A204.1 (cell line): ENCODE measurements around the gene SLC25A25.
"Not testable (repeated sequence)": the region's sequence is repeated elsewhere in the genome, so short reads cannot be mapped to it uniquely, and the experiment has no call there.

Experiments
- FAIRE-seq: peaks from 2 replicates; lab custom pipeline; 2012; peaks lifted over from hg19 to GRCh38; lab: Jason Lieb, UNC

SLC25A25 gene

GRCh38 chr9:128109050-128109709 lies 41.1 kb downstream of the SLC25A25 start:
- FAIRE-seq, result no peak

GRCh38 chr9:128111726-128112125 lies 43.7 kb downstream of the SLC25A25 start:
- FAIRE-seq, result not testable (repeated sequence)

GRCh38 chr9:128113526-128114325 lies 45.7 kb downstream of the SLC25A25 start:
- FAIRE-seq, result no peak

DNA sequence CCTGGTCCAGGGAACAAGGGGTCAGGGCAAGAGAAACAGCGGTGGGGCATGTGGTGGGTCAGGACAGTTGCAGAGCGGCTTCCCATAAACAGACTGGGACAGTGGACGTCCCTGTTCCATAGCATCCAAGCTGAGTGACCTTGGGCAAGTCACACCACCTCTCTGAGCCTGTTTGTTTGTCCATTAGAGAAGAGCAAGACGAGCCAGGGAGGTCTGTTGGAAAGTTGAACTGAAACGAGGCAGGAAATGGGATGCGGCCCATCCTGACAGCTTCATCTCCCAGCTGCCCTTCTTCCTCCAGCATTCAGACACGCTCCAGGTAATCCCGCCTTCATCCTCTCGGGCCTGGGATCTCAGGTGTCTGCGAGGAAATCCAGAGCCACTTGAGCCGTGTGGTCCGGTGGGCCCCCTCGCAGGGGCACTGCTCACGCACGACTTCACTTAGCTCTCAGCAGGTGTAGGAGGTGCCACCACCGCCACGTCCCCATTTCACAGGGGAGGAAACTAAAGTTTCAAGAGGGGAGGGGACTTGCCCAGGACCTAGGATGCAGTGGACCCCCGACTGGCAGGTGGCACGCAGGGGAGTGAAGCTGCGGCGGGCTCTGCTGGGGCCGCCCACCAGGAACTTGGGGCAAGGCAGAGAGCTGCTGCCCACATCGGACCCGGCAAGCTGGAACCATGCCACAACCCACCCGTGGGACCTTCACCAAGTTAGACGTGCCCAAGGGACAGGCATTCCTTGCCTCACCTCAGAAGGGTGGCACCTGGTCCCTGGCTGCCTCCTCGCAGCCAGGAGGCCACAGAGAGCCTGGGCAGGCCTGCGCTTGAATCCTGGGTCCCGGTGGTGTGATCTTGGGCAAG lies 46.5 kb downstream of the SLC25A25 start:
- FAIRE-seq, result no peak

DNA sequence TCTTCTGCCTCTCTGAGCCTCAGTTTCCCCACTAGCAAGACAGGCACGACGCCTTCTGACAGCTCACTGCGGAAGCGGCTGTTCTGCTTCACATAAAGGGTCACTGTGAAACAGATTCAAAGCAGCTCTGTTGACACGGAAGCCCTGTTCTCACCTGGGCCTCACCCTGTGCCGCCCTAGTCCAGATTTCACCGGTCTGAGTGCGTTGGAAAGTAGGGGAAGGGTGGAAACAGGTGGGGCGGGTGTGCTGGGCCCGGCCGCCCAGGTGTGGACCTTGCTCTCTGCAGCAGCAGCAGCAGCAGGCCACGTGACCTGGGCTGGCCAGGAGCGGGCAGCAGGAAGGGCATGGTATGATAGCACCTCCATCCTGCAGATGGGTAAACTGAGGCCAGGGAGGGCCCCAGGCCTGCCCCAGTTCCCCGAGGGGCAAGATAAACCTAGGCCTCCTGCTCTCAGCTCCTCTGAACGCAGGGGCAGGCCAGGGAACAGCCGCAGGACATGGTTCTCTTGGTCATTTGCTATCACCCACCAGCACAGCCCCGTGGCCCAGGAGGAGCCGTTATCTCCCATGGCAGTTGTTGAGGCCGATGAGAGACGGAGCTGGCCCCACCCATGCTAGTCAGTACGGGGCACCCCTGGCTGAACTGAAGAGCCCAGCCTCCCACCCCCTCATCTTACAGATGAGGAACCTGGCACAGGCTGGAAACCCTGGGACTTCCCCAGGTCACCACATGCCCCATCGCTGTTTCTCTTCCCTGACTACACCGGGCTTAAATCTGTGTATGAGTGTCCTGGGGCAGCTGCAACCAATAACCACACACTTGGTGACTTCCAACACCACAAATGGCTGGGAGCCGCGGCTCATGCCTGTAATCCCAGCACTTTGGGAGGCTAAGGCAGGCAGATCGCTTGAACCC lies 47.4 kb downstream of the SLC25A25 start:
- FAIRE-seq, result no peak

DNA sequence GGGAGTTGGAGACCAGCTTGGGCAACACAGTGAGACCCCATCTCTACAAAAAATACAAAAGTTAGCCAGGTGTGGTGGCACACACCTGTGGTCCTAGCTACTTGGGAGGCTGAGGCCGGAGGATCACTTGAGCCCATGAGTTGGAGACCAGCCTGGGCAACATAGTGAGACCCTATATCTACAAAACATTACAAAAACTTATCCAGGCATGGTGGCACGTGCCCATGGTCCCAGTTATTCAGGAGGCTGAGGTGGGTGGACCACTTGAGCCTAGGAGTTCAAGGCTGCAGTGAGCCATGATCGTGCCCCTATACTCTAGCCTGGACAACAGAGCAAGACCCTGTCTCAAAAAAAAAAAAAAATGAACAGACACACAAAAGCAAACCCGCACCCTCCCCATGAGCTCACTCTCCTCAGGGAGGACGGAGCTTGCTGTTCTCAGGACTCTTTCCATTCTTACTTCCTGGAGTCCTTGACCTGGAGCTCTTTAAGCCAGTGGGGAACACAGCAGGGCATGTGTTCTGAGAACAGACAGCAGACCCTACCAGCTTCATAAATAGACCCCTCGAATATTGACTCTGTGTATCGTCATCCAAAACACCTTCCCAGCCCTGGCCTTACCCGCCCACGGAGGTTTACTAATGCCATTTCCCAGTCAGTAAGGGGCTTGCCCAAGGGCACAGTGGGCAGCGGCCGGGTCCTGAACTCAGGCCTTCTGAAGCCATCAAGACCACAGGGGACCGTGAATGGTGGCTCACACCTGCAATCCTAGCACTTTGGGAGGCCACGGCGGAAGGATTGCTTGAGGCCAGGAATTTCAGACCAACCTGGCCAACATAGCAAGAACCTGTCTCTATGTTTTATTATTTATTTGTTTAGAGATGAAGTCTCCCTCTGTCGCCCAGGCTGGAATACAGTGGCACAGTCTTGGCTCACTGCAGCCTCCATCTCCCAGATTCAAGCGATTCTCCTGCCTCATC lies 48.4 kb downstream of the SLC25A25 start:
- no peak for FAIRE-seq

- FAIRE-seq, result peak; percentile 85
Observed at GRCh38 chr9:128117613-128118471, 49.8 kb downstream of the SLC25A25 start.

DNA sequence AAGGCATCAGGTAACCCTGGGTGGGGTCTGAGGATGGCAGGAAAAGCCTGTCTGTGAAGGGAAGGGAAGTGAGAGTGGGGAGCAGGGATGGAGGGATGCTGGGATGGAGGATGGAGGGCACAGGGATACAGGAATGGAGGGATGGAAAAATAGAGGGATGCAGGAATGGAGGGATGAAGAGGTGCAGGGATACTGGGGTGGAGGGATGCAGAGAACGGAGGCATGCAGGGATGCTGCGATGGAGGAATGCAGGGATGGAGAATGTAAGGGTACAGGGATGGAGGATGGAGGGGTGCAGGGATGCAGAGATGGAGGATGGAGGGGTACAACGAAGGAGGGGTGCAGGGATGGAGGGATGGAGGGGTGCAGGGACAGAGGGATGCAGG lies 50.4 kb downstream of the SLC25A25 start:
- FAIRE-seq, result no peak

- no peak for FAIRE-seq
Observed at GRCh38 chr9:128118971-128119665, 51.1 kb downstream of the SLC25A25 start.

DNA sequence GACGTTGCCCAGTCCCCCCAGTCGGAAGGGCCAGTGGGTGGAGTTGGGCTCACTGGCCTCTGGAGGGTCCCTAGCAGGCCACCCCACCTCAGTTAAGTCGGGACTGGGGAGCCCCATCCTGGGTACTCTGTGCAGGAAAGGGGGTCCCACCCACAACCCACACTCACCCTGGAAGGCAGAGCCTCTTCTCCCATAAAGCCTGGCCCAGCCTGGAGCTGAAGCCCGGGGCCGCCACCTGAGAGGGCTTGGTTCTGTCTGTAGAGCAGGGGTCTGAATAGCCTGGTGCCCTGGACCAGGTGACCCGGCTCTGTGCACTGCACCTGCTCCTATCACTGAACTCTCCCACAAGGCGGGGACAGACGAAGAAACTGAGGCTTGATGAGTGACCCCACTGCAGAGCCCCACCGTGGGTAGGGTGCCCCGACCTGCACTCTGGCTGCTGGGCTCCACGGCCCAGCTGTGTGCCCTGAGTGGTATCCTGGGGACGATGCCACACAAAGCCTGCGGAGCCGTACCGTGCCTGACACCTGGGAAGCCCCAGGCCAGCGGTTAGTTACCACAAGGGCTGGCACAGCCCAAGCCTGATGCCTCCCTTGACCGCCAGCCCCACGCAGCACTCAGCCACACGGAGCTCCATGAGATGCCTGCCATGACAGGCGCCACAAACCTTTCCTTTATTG lies 52.2 kb downstream of the SLC25A25 start:
- FAIRE-seq, result no peak

GRCh38 chr9:128120741-128121465 lies 52.9 kb downstream of the SLC25A25 start:
- FAIRE-seq, result no peak

- no peak for FAIRE-seq
Observed at GRCh38 chr9:128121466-128121810, 53.4 kb downstream of the SLC25A25 start.

- FAIRE-seq, result no peak
Observed at GRCh38 chr9:128121924-128122808, 54.1 kb downstream of the SLC25A25 start.

GRCh38 chr9:128122809-128123175 lies 54.8 kb downstream of the SLC25A25 start:
- FAIRE-seq, result no peak

DNA sequence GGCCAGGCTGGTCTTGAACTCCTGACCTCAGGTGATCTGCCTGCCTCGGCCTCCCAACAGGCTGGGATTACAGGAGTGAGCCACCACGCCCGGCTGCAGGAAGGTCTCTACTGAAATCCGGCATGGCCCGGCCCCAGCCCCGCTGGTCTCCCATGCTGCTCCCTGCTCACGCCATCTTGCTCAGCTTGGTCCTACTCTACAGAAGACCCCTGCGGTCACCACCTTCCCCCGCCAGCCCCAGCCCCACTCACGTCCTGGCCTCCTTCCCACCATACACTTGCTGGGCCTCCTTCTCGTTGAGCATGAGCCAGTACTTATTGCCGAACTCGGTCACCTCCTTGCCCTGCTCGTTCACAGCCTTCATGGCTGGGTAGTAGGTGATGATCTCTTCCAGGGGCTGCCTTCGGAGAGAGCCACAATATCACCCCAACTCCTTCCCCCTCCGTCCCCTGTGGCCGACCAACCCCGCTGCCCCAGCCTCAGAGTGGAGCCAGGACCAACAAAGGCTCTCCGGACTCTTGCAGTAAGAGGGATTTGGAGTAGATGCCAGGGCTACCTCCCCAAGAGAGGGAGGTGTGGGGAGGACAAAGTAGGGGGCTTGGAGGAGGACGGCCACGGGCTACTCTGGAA lies 55.5 kb downstream of the SLC25A25 start:
- FAIRE-seq, result no peak

GRCh38 chr9:128124451-128124850 lies 56.4 kb downstream of the SLC25A25 start:
- FAIRE-seq, result no peak
